Neural crest cell (in vitro differentiated cells): ENCODE results near the gene TNRC6C. TPM values are rescaled to one million over a fixed set of nuclear protein-coding genes. Genes with fewer than 3 reads are reported as not detected.

Experiments
- DNase-seq: peaks from one replicate; pipeline ENCODE4 v3.0.0; 2021; ENCODE audit warnings: low read depth, mixed read lengths, low spot score
- H3K27ac Mint-ChIP-seq: one replicate; pipeline ENCODE4 v1.8.0; 2021; ENCODE audit warnings: mild to moderate bottlenecking, mixed read lengths; ENCODE audit not compliant: unreplicated experiment
- H3K27me3 Mint-ChIP-seq: 2 replicates; pipeline ENCODE4 v1.8.0; 2021; ENCODE audit warnings: low read depth, mild to moderate bottlenecking, mixed read lengths
- H3K36me3 Mint-ChIP-seq: 2 replicates; pipeline ENCODE4 v1.8.0; 2021; ENCODE audit warnings: low read depth, mild to moderate bottlenecking, mixed read lengths
- H3K4me1 Mint-ChIP-seq: 2 replicates; pipeline ENCODE4 v1.8.0; 2021; ENCODE audit warnings: mixed read lengths
- H3K4me3 Mint-ChIP-seq: one replicate; pipeline ENCODE4 v1.8.0; 2021; ENCODE audit warnings: mild to moderate bottlenecking, mixed read lengths
- H3K9me3 Mint-ChIP-seq: 2 replicates; pipeline ENCODE4 v1.8.0; 2021; ENCODE audit warnings: mixed read lengths
- CTCF ChIP-seq: fragments of 200-600 bp; sonication (generic); conservative IDR thresholded peaks from 2 replicates; pipeline ENCODE4 v1.5.0; 2021; ENCODE audit warnings: antibody characterized with exemption, mild to moderate bottlenecking
- total RNA-seq: library from RNA; stranded (reverse); gene quantifications from 2 replicates; pipeline ENCODE4 v1.2.1, GENCODE V29; 2021

Gene TNRC6C
- total RNA-seq, 1 donor from 2014 or later: 40.5 TPM

GRCh38 chr17:78037280-78037679 is 78.8 kb downstream of the TNRC6C start:
- Mint-ChIP-seq H3K4me1 (no peaks in the 10 kb centered on the region), H3K4me3 (no peak overlapping the region), H3K9me3 (no peaks in the 10 kb centered on the region), H3K36me3 (peaks cover 24% of the 10 kb centered on the region), H3K27ac (no peak overlapping the region), H3K27me3 (no peaks in the 10 kb centered on the region)
- no peak for TF ChIP-seq CTCF
- no peak for DNase-seq

- no peak for TF ChIP-seq CTCF
- H3K4me3 Mint-ChIP-seq: no peak overlapping the region
- H3K9me3 Mint-ChIP-seq: no peaks in the 10 kb centered on the region
- H3K27me3 Mint-ChIP-seq: no peaks in the 10 kb centered on the region
- no peak for DNase-seq
- H3K27ac Mint-ChIP-seq: no peak overlapping the region
- H3K4me1 Mint-ChIP-seq: no peaks in the 10 kb centered on the region
- peaks cover 31% of the 10 kb centered on the region for H3K36me3 Mint-ChIP-seq
Measured at GRCh38 chr17:78038748-78039288, 80.3 kb downstream of the TNRC6C start.

- no peak overlapping the region for H3K4me3 Mint-ChIP-seq
- H3K9me3 Mint-ChIP-seq: no peaks in the 10 kb centered on the region
- H3K27me3 Mint-ChIP-seq: no peaks in the 10 kb centered on the region
- no peak for TF ChIP-seq CTCF
- peak overlapping the region; percentile 14 for H3K27ac Mint-ChIP-seq
- H3K36me3 Mint-ChIP-seq: peaks cover 29% of the 10 kb centered on the region
- H3K4me1 Mint-ChIP-seq: no peaks in the 10 kb centered on the region
- no peak for DNase-seq
Measured at GRCh38 chr17:78039581-78039980, 81.1 kb downstream of the TNRC6C start.

GRCh38 chr17:78040440-78041385 is 82.2 kb downstream of the TNRC6C start:
- Mint-ChIP-seq H3K9me3 (peaks cover 5% of the 10 kb centered on the region), H3K27ac (no peak overlapping the region), H3K4me1 (no peaks in the 10 kb centered on the region), H3K36me3 (peaks cover 35% of the 10 kb centered on the region), H3K27me3 (no peaks in the 10 kb centered on the region), H3K4me3 (no peak overlapping the region)
- no peak for DNase-seq
- no peak for TF ChIP-seq CTCF

- no peaks in the 10 kb centered on the region for H3K27me3 Mint-ChIP-seq
Measured at GRCh38 chr17:78041386-78042179, 83.1 kb downstream of the TNRC6C start.

More at GRCh38 chr17:78041386-78042179, 83.1 kb downstream of the TNRC6C start:
- H3K36me3 Mint-ChIP-seq: peaks cover 36% of the 10 kb centered on the region
- TF ChIP-seq CTCF: no peak
- no peak overlapping the region for H3K27ac Mint-ChIP-seq
- H3K4me1 Mint-ChIP-seq: no peaks in the 10 kb centered on the region
- no peak for DNase-seq
- H3K4me3 Mint-ChIP-seq: no peak overlapping the region
- H3K9me3 Mint-ChIP-seq: peaks cover 5% of the 10 kb centered on the region
